ENCODE results near the gene BCAN.

The BCAN gene

DNA sequence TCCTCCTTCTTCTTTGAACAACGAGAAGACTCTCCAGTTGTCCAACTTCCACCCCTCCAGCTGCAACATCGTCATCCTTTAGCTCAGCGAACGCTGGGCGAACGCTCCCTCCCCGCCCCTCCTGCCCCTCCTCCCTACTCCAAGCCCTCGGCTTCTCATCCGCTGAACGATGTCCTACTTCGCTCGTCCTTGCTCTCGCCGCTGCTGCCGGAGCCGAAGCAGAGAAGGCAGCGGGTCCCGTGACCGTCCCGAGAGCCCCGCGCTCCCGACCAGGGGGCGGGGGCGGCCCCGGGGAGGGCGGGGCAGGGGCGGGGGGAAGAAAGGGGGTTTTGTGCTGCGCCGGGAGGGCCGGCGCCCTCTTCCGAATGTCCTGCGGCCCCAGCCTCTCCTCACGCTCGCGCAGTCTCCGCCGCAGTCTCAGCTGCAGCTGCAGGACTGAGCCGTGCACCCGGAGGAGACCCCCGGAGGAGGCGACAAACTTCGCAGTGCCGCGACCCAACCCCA is at the start of gene BCAN:
BCAN (plus strand) TSS at position 357 of the 504 bp plus-strand sequence. CDS start 3,938 bp downstream, outside the sequence.
- H3K4me3 ChIP-seq (ENCODE audit: low read depth, low read length), result no peak within 1 kb of the TSS
- no peak for DNase-seq (ENCODE audit: low read depth)
- TF ChIP-seq, protein P1, sequence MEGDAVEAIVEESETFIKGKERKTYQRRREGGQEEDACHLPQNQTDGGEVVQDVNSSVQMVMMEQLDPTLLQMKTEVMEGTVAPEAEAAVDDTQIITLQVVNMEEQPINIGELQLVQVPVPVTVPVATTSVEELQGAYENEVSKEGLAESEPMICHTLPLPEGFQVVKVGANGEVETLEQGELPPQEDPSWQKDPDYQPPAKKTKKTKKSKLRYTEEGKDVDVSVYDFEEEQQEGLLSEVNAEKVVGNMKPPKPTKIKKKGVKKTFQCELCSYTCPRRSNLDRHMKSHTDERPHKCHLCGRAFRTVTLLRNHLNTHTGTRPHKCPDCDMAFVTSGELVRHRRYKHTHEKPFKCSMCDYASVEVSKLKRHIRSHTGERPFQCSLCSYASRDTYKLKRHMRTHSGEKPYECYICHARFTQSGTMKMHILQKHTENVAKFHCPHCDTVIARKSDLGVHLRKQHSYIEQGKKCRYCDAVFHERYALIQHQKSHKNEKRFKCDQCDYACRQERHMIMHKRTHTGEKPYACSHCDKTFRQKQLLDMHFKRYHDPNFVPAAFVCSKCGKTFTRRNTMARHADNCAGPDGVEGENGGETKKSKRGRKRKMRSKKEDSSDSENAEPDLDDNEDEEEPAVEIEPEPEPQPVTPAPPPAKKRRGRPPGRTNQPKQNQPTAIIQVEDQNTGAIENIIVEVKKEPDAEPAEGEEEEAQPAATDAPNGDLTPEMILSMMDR (IDR thresholded peaks at IDR 0.05; ENCODE audit: control insufficient read depth, extremely low read depth, insufficient read depth), result no peak

DNA sequence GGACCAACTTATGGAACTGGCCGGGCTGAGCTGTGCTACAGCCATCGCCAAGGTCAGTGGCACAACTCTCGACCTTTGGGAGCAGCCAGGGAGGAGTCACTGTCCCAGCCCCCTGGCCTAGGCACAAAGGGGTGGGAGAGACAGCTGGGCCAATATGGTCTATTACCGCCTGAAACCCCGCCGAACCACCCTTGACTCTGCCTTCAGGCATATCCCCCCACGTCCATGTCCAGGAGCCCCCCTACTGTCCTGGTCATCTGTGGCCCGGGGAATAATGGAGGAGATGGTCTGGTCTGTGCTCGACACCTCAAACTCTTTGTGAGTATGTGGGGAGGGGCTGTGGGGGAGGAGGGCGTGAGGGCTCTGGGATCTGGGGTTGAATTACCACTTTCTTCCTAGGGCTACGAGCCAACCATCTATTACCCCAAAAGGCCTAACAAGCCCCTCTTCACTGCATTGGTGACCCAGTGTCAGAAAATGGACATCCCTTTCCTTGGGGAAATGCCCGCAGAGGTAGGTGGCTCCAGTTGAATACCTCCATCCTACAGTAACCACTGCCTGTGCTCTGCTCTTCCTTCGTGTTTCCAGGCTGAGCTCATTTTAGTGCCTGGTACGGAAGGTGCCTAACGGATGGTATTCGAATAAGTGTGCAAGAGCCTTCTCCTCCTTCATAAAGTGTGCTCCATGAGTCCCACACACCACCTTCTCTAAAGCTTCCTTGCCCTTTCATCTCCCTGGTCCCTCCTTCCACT is 49.6 kb upstream of the BCAN start:
- DNase-seq (ENCODE audit: low read depth), result no peak
- TF ChIP-seq, protein P1 (IDR thresholded peaks at IDR 0.05; ENCODE audit: control insufficient read depth, extremely low read depth, insufficient read depth), result no peak
- H3K4me3 ChIP-seq (ENCODE audit: low read depth, low read length), result peak overlapping the region; percentile 75

GRCh38 chr1:156592910-156593660 is 48.8 kb upstream of the BCAN start:
- no peak for DNase-seq (ENCODE audit: low read depth)
- peak overlapping the region; percentile 75 for H3K4me3 ChIP-seq (ENCODE audit: low read depth, low read length)

DNA sequence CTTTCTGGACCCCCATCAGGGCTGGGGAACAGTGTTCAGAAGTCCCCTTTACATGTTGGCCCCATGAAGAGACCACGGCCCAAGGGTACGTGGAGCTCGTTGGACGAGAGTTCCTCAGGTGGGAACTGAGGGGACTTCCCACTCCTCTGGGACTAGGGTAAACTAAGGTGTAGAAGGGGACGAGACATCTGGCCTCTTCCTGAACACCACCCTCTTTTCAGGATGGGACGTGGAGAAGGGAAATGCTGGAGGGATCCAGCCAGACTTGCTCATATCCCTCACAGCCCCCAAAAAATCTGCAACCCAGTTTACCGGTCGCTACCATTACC is 48.3 kb upstream of the BCAN start:
- TF ChIP-seq, protein P1 (IDR thresholded peaks at IDR 0.05; ENCODE audit: control insufficient read depth, extremely low read depth, insufficient read depth), result no peak
- no peak overlapping the region for H3K4me3 ChIP-seq (ENCODE audit: low read depth, low read length)
- no peak for DNase-seq (ENCODE audit: low read depth)

More at GRCh38 chr1:156592910-156593660, 48.8 kb upstream of the BCAN start:
- TF ChIP-seq, protein P1 (IDR thresholded peaks at IDR 0.05; ENCODE audit: control insufficient read depth, extremely low read depth, insufficient read depth), result no peak

GRCh38 chr1:156594190-156594589 is 47.7 kb upstream of the BCAN start:
- H3K4me3 ChIP-seq (ENCODE audit: low read depth, low read length), result no peak overlapping the region
- TF ChIP-seq, protein P1 (IDR thresholded peaks at IDR 0.05; ENCODE audit: control insufficient read depth, extremely low read depth, insufficient read depth), result no peak

GRCh38 chr1:156595016-156595415 is 46.9 kb upstream of the BCAN start:
- TF ChIP-seq, protein P1 (IDR thresholded peaks at IDR 0.05; ENCODE audit: control insufficient read depth, extremely low read depth, insufficient read depth), result no peak
- no peak for DNase-seq (ENCODE audit: low read depth)
- H3K4me3 ChIP-seq (ENCODE audit: low read depth, low read length), result no peak overlapping the region

More at GRCh38 chr1:156594190-156594589, 47.7 kb upstream of the BCAN start:
- DNase-seq (ENCODE audit: low read depth), result no peak
